ENCODE results near the gene KRTAP4-8.
A peak's percentile ranks its signal among the peaks of the same experiment; 100 is the strongest.
"Not testable (repeated sequence)": the region's sequence is repeated elsewhere in the genome, so short reads cannot be mapped to it uniquely, and the experiment has no call there.

KRTAP4-8 gene

DNA sequence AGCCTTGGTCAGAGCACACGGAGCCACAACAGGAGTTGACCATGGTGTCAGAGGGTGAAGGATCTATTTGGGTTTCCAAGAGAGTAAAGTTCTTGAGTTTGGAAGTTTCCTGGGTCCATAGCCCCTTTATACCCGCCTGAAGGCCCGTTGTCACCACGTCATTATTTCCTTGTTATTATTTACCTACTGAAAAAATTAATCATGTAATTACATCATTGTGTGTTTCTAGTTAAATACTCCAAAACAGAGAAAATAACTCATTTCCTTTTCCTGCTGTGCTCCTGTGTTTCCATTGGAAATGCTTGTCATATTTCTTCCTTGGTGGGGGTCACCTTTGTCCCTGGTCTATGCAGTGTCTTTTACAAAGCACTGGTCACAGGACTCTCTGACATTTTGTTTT is at the start of gene KRTAP4-8:
TSS of gene KRTAP4-8 (minus strand) at position 101 of the 400 bp plus-strand sequence. CDS start at position 43, 58 bp downstream.
- no peak for DNase-seq

GRCh38 chr17:41145261-41145660 is 47.3 kb upstream of the KRTAP4-8 start:
- DNase-seq = no peak

DNA sequence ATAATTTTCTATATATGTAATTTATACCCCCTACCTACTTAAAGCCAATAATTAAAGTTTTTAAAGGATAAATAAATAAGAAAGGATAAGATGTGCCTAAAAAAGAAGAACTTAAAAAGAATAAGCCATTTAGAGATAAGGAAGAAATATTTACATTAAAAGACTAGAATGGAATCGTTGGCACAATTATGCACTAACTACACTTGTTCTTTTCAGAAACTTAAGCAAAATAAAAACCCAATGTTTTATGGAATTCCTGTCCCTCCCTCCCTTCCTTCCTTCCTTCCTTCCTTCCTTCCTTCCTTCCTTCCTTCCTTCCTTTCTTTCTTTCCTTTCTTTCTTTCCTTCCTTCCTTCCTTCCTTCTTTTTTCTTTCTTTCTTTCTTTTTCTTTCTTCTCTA is 46.9 kb upstream of the KRTAP4-8 start:
- no peak for DNase-seq

DNA sequence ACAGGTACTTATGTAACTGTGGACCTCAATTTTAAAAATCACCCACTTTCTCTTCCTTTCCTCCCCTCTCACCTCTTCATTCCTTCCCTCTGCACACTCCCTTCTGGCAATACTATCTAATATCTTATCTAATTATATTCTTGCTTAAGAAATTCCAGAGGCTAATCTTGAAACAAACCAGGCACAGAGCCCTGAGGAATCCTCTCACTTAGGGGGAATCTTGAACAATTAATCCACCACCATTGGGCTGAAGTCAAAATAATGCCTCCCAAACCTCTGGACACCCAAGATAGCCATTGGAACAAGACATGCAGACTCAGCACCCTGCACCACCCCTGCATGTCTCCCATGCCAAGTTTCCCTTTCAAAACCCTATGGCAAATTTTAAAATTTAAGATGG is 43.4 kb upstream of the KRTAP4-8 start:
- no peak for DNase-seq

DNA sequence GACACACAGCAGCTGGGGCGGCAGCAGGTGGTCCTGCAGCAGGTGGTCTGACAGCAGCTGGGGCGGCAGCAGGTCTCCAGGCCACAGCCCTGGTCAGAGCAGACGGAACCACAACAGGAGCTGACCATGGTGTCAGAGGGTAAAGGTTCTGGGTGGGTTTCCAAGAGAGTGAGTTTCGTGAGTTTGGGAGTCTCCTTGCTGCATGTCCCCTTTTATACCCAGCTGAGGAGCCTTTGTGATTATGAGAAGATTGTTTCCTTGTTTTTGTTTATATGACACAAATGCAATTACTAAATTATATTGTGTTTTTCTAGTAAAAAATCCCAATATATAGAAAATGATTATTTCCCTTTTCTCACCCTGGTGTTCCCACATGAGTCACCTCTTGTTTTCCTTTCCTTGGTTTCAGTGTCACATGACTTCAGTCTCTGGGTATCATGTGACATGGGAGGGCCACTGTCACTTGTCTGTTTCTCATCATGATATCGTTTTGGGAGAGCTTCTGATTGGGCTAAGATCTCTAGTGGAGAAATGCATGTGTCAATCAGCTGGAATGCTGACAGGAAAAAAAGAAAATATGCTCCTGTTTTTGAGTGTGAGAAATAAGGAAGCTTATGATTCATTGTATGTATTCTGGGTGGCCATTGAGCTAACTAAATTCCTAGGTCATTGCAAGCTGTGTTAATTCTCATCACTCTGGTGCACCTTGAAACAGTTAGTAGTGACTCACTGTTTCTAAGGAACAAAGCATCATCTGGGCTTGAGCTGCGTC is 42.6 kb upstream of the KRTAP4-8 start, which contains the start of gene KRTAP4-6:
TSS of gene KRTAP4-6 (minus strand) at position 185 of the 772 bp plus-strand sequence. CDS start at position 128, 57 bp downstream.
- DNase-seq = peak; percentile 18 to 38

GRCh38 chr17:41139865-41140264 is 41.9 kb upstream of the KRTAP4-8 start:
- DNase-seq = not testable (repeated sequence)

- DNase-seq = no peak
These were observed 36.2 kb upstream of the KRTAP4-8 start for GRCh38 chr17:41133880-41134735.

GRCh38 chr17:41131979-41132378 is 34.0 kb upstream of the KRTAP4-8 start:
- peak; percentile 23 to 60 for DNase-seq

DNA sequence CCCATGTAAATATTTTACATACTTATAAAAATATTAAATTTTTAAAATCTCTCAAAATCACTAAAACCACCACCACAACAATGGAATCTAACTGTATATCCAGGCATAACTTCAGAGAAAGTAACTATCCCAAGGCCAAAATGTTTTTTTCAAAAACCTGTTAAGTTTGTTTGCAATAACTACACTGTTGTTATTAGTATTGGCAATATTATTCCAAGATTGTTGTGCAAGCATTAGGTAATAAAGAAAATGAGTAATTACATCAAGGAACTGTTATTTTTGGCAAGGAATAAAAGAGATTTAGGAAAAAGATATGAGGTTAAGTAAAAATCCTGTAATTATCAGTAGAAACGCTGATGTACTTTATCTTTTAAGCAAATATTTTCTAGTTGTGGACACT is 29.4 kb upstream of the KRTAP4-8 start:
- no peak for DNase-seq

DNA sequence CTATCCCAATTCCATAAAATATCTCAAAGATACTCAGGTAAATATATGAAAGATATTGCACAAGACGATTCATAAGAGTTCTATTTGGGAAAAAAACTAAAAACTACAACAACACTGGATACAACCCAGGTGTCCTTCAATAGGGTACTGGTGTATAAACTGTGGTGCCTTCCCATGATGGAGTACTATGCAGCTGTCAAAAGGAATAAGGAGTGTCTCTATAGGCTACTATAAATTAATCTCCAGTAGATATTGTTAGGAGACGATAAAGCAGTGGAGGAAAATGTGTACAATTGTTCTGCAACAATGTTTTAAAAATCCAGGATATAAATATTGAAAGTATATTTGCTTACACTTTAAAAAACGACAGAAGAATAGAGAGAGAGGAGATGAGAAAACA is 28.5 kb upstream of the KRTAP4-8 start:
- no peak for DNase-seq

DNA sequence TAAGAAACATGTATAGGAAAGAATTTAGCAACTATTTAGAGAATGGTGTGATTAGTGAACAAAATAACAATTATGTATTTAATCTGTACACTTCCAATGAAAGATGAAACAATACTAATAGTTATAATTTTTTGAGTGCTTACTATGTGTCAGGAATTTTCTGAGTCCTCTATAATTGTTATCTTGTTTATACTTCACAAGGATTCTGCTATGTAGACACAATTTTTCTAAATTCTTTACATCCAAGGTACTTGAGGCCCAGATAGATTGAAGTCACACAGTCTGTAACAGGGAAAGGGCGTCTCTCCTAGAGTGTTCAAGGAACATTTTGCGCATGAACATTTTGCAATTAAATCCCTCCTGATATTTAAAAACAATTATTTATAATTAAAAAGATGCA is 27.1 kb upstream of the KRTAP4-8 start:
- DNase-seq = no peak

DNA sequence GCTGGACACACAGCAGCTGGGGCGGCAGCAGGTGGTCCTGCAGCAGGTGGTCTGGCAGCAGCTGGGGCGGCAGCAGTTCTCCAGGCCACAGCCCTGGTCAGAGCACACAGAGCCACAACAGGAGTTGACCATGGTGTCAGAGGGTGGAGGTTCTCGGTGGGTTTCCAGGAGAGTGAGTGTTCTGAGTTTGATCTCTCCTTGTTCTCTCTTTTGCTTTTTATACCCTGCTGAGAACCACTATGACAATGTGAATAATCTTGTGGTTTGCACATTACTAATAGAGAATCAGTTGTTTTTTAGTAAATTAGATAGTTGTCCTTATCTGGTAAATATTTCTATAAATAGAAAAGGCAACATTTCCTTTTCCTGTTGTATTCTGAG is 26.0 kb upstream of the KRTAP4-8 start, which contains the start of gene KRTAP4-12:
TSS of gene KRTAP4-12 (minus strand) at position 192 of the 381 bp plus-strand sequence. CDS start at position 132, 60 bp downstream.
- not testable (repeated sequence) for DNase-seq

DNA sequence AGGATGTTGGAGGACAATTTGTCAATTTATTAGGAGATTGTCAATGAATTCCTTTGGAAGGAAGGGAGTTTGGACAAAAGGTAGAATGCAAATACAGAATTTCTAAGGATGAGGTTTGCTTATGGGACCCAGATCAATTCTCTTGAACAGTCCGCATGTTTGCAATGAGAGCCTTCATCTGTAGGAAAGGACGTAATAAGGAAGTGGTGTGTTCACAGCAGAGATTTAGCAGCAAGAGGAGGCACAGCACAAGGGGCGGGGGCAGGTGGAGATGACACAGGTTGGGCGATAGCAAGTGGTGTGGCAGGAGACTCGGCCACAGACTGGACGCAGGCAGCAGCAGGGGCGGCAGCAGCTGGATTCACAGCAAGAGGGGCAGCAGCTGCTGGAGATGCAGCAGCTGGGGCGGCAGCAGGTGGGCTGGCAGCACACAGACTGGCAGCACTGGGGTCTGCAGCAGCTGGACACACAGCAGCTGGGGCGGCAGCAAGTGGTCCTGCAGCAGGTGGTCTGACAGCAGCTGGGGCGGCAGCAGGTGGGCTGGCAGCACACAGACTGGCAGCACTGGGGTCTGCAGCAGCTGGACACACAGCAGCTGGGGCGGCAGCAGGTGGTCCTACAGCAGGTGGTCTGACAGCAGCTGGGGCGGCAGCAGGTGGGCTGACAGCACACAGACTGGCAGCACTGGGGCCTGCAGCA is 25.5 kb upstream of the KRTAP4-8 start:
- DNase-seq = not testable (repeated sequence)

DNA sequence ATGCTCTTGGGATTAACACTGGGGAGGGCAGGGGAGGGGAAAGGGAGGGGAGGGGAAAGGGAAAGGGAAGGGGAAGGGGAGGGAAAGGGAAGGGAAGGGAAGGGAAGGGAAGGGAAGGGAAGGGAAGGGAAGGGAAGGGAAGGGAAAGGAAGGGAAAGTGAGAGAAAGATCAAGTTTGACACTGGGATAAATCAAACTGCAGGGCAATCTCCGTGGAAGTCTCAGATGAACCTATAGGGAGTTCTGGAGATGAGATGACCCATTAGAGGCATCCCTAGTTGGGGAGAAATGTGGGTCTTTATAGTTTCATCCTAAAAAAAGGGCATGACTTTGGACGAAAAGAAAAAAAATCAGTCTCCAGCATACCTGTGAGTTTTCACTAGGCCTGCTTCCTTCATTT is 23.8 kb upstream of the KRTAP4-8 start:
- no peak for DNase-seq

DNA sequence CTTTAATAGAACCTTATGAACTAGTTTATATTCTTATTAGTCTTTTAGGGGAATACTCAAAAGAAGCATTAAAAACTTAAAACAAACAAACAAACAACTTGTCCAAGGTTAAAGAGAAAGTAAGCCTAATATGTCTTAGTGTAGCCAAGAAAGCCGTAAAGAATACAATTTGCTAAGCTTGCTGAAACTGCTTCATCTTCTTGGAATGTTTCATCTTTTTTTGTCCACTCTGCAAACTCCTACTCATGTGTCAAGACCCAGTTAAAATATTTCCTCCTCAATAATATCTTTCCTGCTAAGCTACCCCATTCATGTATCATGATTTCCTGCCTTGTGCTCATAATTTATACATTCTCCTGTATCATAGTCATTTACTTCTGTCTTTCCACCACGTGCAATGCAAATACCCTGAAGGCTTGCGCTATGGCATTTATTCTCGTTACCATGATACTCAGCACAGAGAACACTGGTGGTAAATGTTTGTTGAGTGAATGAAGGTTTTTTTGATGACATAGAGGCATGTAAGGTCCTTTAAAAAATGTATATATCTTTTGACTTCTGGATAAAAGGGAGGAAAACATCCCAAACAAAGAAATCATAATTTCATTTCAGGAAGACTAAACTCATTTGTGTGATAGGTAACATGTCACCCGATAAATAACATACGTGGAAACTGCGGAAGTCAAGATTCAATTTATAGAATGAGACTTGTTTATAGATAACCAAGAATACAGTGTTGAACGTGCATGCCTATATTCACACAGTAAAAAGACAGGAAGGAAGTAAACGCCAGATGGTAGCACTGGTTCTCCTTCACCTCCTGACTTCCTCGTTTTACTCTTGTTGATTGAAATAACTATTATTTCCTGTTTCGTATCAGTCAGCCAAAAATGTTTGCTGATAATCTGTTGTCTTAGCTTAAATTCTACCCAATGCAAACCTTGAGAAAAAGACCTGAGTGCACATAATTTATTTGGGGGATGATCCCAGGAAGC is 22.1 kb upstream of the KRTAP4-8 start:
- DNase-seq = not testable (repeated sequence)

DNA sequence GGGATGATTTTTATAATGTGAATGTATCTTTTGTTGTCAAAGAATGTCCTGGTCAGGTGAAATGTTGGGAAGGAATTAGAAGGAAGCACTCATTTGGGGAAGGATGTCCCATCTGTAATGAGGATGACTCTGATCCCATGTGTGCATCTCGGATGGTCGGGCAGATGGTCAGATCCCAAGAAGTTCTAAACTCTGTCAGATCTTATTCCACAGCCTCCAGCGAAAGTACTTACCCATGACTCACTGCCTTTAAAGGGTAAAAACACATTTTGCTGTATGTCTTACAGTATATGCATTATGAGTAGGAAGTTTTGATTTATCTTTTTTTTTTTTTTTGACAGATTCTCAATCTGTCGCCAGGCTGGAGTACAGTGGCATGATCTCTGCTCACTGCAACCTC is 20.8 kb upstream of the KRTAP4-8 start:
- DNase-seq = no peak

GRCh38 chr17:41117846-41118386 is 20.0 kb upstream of the KRTAP4-8 start, which contains the start of gene KRTAP4-11:
Gene KRTAP4-11, minus strand, starts transcription at chr17:41118373. Its CDS starts 58 bp downstream, at chr17:41118315.
- not testable (repeated sequence) for DNase-seq

DNA sequence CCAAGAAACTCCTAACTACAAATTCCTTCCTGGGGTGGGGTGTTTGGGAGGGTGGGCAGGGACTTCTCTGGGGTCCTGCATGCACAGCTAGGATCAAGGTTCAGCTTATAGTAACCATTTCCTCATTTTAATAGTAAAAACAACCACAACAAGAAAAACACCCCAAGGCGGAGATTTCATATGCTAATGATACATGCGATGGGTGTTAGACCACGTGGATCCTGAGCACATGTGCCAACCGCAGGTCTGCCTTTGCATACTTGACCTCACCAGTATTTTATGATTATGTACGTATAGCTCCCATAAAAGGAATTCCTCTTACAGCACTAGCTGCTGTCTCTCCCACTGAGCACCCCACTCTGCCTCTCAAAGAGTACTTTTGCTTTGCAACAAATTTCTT is 18.4 kb upstream of the KRTAP4-8 start:
- no peak for DNase-seq

DNA sequence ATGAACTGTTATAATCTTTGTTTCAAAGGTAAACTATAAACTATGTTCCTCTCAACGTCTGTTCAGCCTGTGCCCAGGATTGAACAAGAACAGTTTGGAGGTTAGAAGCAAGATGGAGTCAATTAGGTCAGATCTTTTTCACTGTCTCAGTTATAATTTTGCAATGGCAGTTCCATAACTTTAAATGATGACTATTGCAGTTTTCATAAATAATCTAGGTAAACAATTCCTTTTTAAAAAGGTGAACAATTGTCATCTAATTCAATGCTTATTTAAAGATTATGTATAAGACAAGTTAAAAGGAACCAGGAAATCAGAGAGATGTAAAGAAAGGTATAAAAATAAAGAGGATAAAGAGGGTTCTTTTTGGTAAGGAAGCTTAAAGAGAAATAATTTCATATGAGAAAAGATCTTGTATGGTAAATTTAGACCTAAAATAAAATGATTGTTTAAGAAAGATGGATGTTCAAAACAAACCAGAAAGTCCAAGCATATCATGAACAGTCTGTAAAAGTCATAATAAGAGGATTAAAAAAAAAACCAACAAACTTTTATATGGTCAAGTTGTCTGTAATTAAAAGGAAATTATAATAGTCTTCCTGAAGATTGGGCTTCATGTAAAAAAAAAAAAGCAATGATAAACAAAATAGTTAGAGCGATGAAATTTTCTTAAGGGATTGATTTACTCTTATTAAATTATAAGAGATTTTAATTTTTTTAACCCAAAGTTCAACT is 13.4 kb upstream of the KRTAP4-8 start:
- no peak for DNase-seq

DNA sequence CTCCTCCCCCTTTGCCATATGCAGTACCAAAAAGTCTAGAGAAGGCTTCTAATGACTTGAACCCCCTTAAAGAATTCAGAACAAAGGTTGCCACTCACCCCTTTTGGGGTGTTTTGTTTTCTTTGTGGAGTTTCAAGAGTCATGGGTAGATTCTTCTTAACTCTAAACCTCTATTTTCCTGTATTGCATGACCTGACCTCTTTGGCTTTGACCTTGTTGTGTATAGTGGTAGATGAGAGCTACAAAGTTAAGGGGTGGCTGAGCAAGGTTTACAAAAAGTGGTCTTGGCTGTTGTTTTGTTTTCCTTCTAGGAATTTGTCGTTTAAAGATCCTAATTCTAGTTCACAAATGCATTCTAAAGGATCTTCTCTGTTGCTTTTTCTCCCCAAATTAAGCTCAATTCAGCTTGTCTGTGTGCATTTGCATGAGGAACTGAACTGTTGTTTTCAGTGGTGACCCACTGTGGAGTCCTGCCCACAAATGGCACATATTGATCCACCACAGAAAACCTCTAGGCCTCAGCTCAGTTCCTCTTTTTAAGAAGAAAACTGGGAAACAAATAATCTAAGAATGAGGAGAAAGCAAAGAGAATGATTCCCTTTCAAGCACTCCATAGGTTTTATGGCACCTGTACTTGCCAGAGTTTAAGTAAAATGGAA is 10.9 kb upstream of the KRTAP4-8 start:
- DNase-seq = not testable (repeated sequence)
